GM10248 (cell line): Measurements from ENCODE around the gene PHETA2.
A peak's percentile ranks its signal among the peaks of the same experiment; 100 is the strongest.

Experiments used
- CTCF ChIA-PET: fragments of 300-600 bp; sonication (Branson Sonifier 250); formaldehyde crosslinking; extraction: SDS; loops from one replicate; lab custom pipeline; 2021; ENCODE audit warnings: antibody characterized with exemption; lab: Yijun Ruan, JAX
- POLR2A ChIA-PET: fragments of 350-650 bp; sonication (Branson Sonifier 250); formaldehyde crosslinking; extraction: SDS; loops from one replicate; lab custom pipeline; 2020; ENCODE audit warnings: antibody characterized with exemption; lab: Yijun Ruan, JAX
- DNase-seq: peaks from one replicate; pipeline ENCODE4 v3.0.0; 2012; ENCODE audit errors: extremely low spot score
- CTCF ChIP-seq: IDR thresholded peaks from 2 replicates; pipeline ENCODE4 v1.5.1; 2012; ENCODE audit warnings: mild to moderate bottlenecking, low read depth; ENCODE audit errors: extremely low read depth, missing control alignments, control extremely low read depth

Gene PHETA2

GRCh38 chr22:42074846-42075676, 1.0 kb downstream of the PHETA2 start:
- CTCF ChIA-PET = interaction anchor here (0.7 to 1.5 kb wide), 8 partner anchors 13 to 218 kb away, joined by 3 to 7 read pairs (median 4); partner anchors contain the start of gene CENPM

GRCh38 chr22:42076764-42077485, 2.9 kb downstream of the PHETA2 start:
- ChIA-PET CTCF (interaction anchor here (1.0 to 2.8 kb wide), 2 partner anchors 7 to 14 kb away, joined by 3 to 10 read pairs; no protein-coding TSS in a partner anchor), POLR2A (interaction anchor here (0.6 kb wide), 1 partner anchor 59 kb away, joined by 3 read pairs; no protein-coding TSS in a partner anchor)
- no peak for TF ChIP-seq CTCF
- DNase-seq = no peak

More at GRCh38 chr22:42074846-42075676, 1.0 kb downstream of the PHETA2 start:
- no peak for DNase-seq
- TF ChIP-seq CTCF = no peak
- POLR2A ChIA-PET = no interaction called here

- TF ChIP-seq CTCF = no peak
- ChIA-PET CTCF (interaction anchor here (0.8 to 2.8 kb wide), 3 partner anchors 8 to 14 kb away, joined by 3 to 10 read pairs (median 5); partner anchors contain the start of gene NDUFA6), POLR2A (no interaction called here)
- DNase-seq = no peak
These were observed 3.6 kb downstream of the PHETA2 start for GRCh38 chr22:42077486-42078125.

GRCh38 chr22:42078469-42079318, 4.6 kb downstream of the PHETA2 start:
- CTCF ChIA-PET = interaction anchor here (0.8 to 2.8 kb wide), 5 partner anchors 9 to 365 kb away, joined by 3 to 10 read pairs (median 5); partner anchors contain the start of gene NDUFA6
- POLR2A ChIA-PET = interaction anchor here (2.0 kb wide), 1 partner anchor 12 kb away, joined by 7 read pairs; the partner anchor contains the start of gene NDUFA6
- no peak for TF ChIP-seq CTCF
- no peak for DNase-seq

- DNase-seq = peak; percentile 98
- ChIA-PET CTCF (interaction anchor here (1.1 to 2.8 kb wide), 5 partner anchors 10 to 115 kb away, joined by 3 to 14 read pairs (median 9); no protein-coding TSS in a partner anchor), POLR2A (interaction anchor here (0.6 to 2.0 kb wide), 3 partner anchors 9 to 367 kb away, joined by 4 to 7 read pairs (median 7); partner anchors contain the start of genes NAGA and NDUFA6)
- TF ChIP-seq CTCF = no peak
These were observed 5.5 kb downstream of the PHETA2 start, which contains the start of gene SMDT1 for GRCh38 chr22:42079319-42080251. Gene SMDT1 (plus strand): TSS chr22:42079700. CDS start chr22:42079769, 69 bp downstream.
